Motor neuron (in vitro differentiated cells): Measurements from ENCODE around the gene PALS2. TPM values are rescaled to one million over a fixed set of nuclear protein-coding genes. Genes with fewer than 3 reads are reported as not detected.
A peak's percentile ranks its signal among the peaks of the same experiment; 100 is the strongest.

Experiments
- ATAC-seq, 8 experiments: fragments of 200-7000 bp; cut with Tn5 transposase; replicated peaks in 6 of 8; 2 replicates each; pipeline ENCODE4 v1.8.0; 2021; ENCODE audit warnings: mild to moderate bottlenecking in 8 of 8, moderate library complexity in 8 of 8
- H3K27ac ChIP-seq, 2 donors: fragments of 250-450 bp; sonication (Bioruptor Pico); 2 replicates each; pipeline ENCODE4 v1.9.0; 2021; ENCODE audit warnings: antibody characterized with exemption in 2 of 2, mild to moderate bottlenecking in 2 of 2, moderate library complexity in 1 of 2
- H3K4me1 ChIP-seq, 2 donors: fragments of 250-450 bp; sonication (Bioruptor Pico); replicated peaks in 1 of 2; 2 replicates each; pipeline ENCODE4 v1.6.1; 2021; ENCODE audit warnings: antibody characterized with exemption in 2 of 2, mild to moderate bottlenecking in 2 of 2, moderate library complexity in 1 of 2
- H3K4me3 ChIP-seq, 5 donors: fragments of 250-450 bp; sonication (Bioruptor Pico); 2 replicates each; pipeline ENCODE4 v1.9.0; 2021; ENCODE audit warnings: antibody characterized with exemption in 5 of 5, mild to moderate bottlenecking in 5 of 5, moderate library complexity in 4 of 5
- WGBS, 10 experiments: fragments of 450-650 bp; shearing (Covaris generic); methylation state at CpG; one replicate each; pipeline ENCODE4 v1.0.0; 2022; 5-methylcytosine and 5-hydroxymethylcytosine counted together
- in situ Hi-C, 9 experiments: fragments of 400-800 bp; cut with MboI; loops; one replicate each; pipeline ENCODE4 v1.15.0; 2021; ENCODE audit warnings: low sequenced_read_pairs in 9 of 9, low pct_unique_long_range_greater_than_20kb in 2 of 9; ENCODE audit not compliant: unreplicated experiment in 9 of 9
- total RNA-seq, 8 experiments: library from RNA; unstranded; fragments of 300-600 nt; gene quantifications; 2 replicates each; pipeline versions ENCODE4 v1.2.3 to v1.2.4, GENCODE V29; 2022

The PALS2 gene
- total RNA-seq: 10 to 100 TPM in 7 of 8 experiments, 1 to 10 TPM in 1; 6.2 to 56.9 (median 37.5) TPM

DNA sequence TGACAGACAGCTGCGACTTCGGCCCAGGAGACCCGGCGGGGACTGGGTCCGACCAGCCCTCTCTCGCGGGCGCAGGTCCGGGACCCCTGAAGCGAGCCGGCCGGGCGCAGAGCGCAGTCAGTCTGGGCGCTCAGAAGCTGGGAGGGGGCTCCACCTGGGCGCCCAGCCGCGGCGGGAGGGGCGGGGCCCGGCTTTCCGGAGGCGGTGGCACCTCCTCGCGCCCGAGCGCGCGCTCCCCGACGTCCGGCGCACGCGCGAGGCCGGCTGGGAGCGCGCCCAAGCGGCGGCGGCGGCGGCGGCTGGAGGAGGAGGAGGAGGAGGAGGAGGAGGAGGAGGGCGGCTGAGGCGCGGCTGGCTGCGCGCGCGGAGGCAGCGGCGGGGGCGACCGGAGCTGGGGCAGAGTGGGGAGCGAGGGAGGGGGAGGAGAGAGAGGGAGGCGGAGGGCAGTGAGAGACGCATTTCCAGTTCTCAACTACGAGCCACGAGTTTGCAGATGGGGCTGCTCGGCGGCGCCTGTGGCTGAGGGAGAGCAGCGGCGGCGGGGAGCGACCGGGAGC is at the start of gene PALS2:
Gene PALS2 (plus strand): TSS at position 456 of the 557 bp plus-strand sequence. CDS start 50,216 bp downstream, outside the sequence.
- in situ Hi-C loops: no loop called here
- H3K4me3 ChIP-seq: peak within 1 kb of the TSS; percentile 63 to 89 (median 79)
- peak; percentile 46 to 80 (median 72) for ATAC-seq
- 3% methylated on average over 5 of the region's 69 CpGs; no CpG with 5 or more reads in 9 of the 10 experiments for WGBS, 10 experiments
- peak within 1 kb of the TSS; percentile 6 to 47 for H3K27ac ChIP-seq
- peaks cover 4 to 10% of the 10 kb centered on the region in 2 donors for H3K4me1 ChIP-seq

GRCh38 chr7:24531255-24531654 is 42.0 kb upstream of the PALS2 start:
- Histone ChIP-seq H3K4me3 (no peak overlapping the region), H3K4me1 (no peaks in the 10 kb centered on the region), H3K27ac (no peak overlapping the region)
- ATAC-seq: no peak
- in situ Hi-C loops: no loop called here
- 14 to 100% (median 81%) methylated on average over 1 to 4 of the region's 4 CpGs; no CpG with 5 or more reads in 2 of the 10 experiments for WGBS, 10 experiments

DNA sequence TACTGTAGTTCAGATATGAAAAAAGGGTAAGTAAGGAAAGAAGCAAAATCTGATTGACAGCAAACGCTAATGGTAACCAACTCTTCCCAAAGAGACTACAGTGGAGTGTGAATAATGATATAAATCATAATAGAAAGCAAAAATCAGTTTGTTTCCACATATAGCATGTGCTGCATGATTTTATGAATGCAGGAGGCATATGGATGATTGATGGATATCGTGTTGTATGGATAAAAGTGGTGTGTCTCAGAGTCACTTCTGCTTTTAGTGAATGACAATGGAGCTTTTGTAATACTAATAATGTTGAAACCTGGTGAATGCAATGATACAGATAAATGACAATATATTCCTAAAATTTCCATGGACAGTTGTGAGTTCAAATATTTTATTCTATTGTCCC is 36.6 kb upstream of the PALS2 start:
- no peak overlapping the region for H3K27ac ChIP-seq
- in situ Hi-C loops: no loop called here
- H3K4me3 ChIP-seq: no peak overlapping the region
- 0 to 100% (median 80%) methylated on average over 1 to 2 of the region's 2 CpGs; no CpG with 5 or more reads in 2 of the 10 experiments for WGBS, 10 experiments
- ATAC-seq: no peak
- H3K4me1 ChIP-seq: peaks cover 0 to 3% of the 10 kb centered on the region in 2 donors

DNA sequence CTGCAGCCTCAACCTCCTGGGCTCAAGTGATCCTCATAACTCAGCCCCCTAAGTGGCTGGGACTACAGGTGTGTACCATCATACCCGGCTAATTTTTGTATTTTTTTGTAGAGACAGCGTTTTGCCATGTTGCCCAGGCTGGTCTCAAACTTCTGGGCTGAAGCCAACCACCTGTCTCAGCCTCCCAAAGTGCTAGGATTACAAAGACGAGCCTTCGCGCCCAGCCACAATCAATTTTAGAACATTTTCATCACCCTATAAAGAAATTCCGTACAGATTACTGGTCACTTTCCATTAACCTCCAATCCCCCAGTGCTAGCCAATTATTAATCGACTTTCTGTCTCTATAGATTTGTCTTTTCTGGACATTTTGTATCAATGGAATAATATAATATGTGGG is 32.3 kb upstream of the PALS2 start:
- peaks cover 0 to 3% of the 10 kb centered on the region in 2 donors for H3K4me1 ChIP-seq
- ATAC-seq: no peak
- WGBS, 10 experiments: 24 to 100% (median 80%) methylated on average over 1 to 7 of the region's 7 CpGs; no CpG with 5 or more reads in 1 of the 10 experiments
- no peak overlapping the region for H3K4me3 ChIP-seq
- in situ Hi-C loops: no loop called here
- H3K27ac ChIP-seq: no peak overlapping the region

- ATAC-seq: no peak
- Histone ChIP-seq H3K4me1 (no peaks in the 10 kb centered on the region), H3K27ac (no peak overlapping the region), H3K4me3 (no peak overlapping the region)
- in situ Hi-C loops: no loop called here
These were observed 28.0 kb upstream of the PALS2 start for GRCh38 chr7:24545215-24545614.

- in situ Hi-C loops: no loop called here
- ATAC-seq: no peak
- H3K4me3 ChIP-seq: no peak overlapping the region
- H3K4me1 ChIP-seq: peaks cover 0 to 12% of the 10 kb centered on the region in 2 donors
- H3K27ac ChIP-seq: no peak overlapping the region
These were observed 24.9 kb upstream of the PALS2 start for GRCh38 chr7:24548390-24548789.

- in situ Hi-C loops: no loop called here
- peak in 1 of 8 experiments; percentile 85 for ATAC-seq
- Histone ChIP-seq H3K4me1 (peaks cover 0 to 12% of the 10 kb centered on the region in 2 donors), H3K27ac (no peak overlapping the region), H3K4me3 (no peak overlapping the region)
- WGBS, 10 experiments: 23 to 96% (median 68%) methylated on average over 2 to 4 of the region's 4 CpGs
These were observed 23.3 kb upstream of the PALS2 start for GRCh38 chr7:24549991-24550390.

- peak in 2 of 8 experiments; percentile 21 to 81 for ATAC-seq
- H3K4me3 ChIP-seq: no peak overlapping the region
- H3K27ac ChIP-seq: no peak overlapping the region
- in situ Hi-C loops: no loop called here
- peaks cover 0 to 12% of the 10 kb centered on the region in 2 donors for H3K4me1 ChIP-seq
These were observed 18.1 kb upstream of the PALS2 start for GRCh38 chr7:24555184-24555583.

- Histone ChIP-seq H3K4me1 (peaks cover 0 to 12% of the 10 kb centered on the region in 2 donors), H3K27ac (no peak overlapping the region), H3K4me3 (no peak overlapping the region)
- 0 to 95% (median 86%) methylated on average over 1 to 5 of the region's 5 CpGs; no CpG with 5 or more reads in 1 of the 10 experiments for WGBS, 10 experiments
- in situ Hi-C loops: no loop called here
- peak in 1 of 8 experiments; percentile 56 for ATAC-seq
These were observed 17.5 kb upstream of the PALS2 start for GRCh38 chr7:24555719-24556118.

GRCh38 chr7:24560772-24561171 is 12.5 kb upstream of the PALS2 start:
- ATAC-seq: no peak
- Histone ChIP-seq H3K27ac (no peak overlapping the region), H3K4me3 (no peak overlapping the region), H3K4me1 (no peaks in the 10 kb centered on the region)
- WGBS, 10 experiments: 10 to 100% (median 86%) methylated on average over 1 to 3 of the region's 3 CpGs; no CpG with 5 or more reads in 1 of the 10 experiments
- in situ Hi-C loops: no loop called here

- no peak for ATAC-seq
- no peak overlapping the region for H3K27ac ChIP-seq
- in situ Hi-C loops: no loop called here
- no peak overlapping the region for H3K4me3 ChIP-seq
- WGBS, 10 experiments: 25 to 100% (median 85%) methylated on average over 1 to 2 of the region's 2 CpGs; no CpG with 5 or more reads in 4 of the 10 experiments
- no peaks in the 10 kb centered on the region for H3K4me1 ChIP-seq
These were observed 7.0 kb upstream of the PALS2 start for GRCh38 chr7:24566274-24566673.

GRCh38 chr7:24570983-24571382 is 2.3 kb upstream of the PALS2 start:
- in situ Hi-C loops: no loop called here
- H3K4me3 ChIP-seq: no peak overlapping the region
- H3K4me1 ChIP-seq: peaks cover 0 to 10% of the 10 kb centered on the region in 2 donors
- no peak overlapping the region for H3K27ac ChIP-seq
- 0 to 100% (median 83%) methylated on average over 1 to 2 of the region's 2 CpGs; no CpG with 5 or more reads in 1 of the 10 experiments for WGBS, 10 experiments
- no peak for ATAC-seq

DNA sequence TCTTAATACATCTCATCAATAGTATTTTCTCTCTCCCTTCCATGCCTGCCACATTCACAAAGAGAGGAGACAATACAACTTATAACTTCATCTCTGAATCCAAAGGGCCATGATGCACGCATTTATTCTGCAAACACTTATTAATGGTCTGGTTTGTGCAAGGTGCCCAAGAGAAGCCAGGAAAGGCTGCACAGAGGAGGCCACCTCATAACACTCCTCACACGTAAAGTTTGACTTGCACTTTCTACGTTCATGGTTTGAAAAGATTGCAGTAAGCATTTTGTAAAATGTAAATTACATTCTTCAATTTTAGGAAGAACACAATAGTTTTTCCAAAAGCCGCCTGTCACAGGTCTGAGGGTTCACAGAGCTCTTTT is 1.2 kb upstream of the PALS2 start:
- Histone ChIP-seq H3K4me3 (peak overlapping the region in 2 of 5 donors; percentile 63 to 73), H3K27ac (no peak overlapping the region), H3K4me1 (peaks cover 4 to 10% of the 10 kb centered on the region in 2 donors)
- 59 to 100% (median 86%) methylated on average over 1 to 4 of the region's 4 CpGs; no CpG with 5 or more reads in 1 of the 10 experiments for WGBS, 10 experiments
- in situ Hi-C loops: no loop called here
- no peak for ATAC-seq

DNA sequence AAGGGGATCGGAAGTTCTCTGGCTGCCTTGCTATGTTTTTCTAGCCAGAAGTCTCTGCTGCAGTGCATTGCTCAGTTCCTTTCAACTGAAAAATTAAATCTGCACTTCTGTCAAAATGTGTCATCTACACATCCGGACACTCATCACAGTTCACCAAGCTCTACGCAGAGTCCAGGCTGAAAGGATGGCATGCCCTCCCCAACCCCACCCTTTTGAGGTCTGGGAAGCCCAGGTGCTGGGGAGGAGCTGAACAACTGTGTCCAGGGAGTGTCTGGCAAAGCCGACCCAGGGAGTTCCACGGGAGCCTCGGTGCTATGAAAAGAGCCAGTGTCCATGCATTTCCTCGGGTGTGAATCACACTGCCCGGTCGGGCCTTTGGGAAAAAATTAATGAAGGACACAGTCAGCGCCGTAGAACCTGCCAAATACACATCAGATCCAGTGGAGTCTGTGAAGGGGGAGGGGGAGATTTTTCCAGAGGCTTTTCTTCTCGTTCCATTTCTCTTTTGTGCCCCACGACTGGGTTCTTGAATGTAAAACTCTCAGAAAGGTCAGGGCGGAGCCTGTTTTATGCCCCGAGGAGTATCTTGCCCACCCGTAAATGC is 757 bp upstream of the PALS2 start:
- WGBS, 10 experiments: 3 to 100% (median 19%) methylated on average over 1 to 13 of the region's 16 CpGs; no CpG with 5 or more reads in 2 of the 10 experiments
- peaks cover 4 to 10% of the 10 kb centered on the region in 2 donors for H3K4me1 ChIP-seq
- ATAC-seq: peak; percentile 5 to 52 (median 40)
- H3K27ac ChIP-seq: peak overlapping the region; percentile 1 to 30
- peak overlapping the region; percentile 63 to 89 (median 79) for H3K4me3 ChIP-seq
- in situ Hi-C loops: no loop called here
